Adrenal gland (tissue), 12 donors: ENCODE results near the gene SHANK2. TPM values are rescaled to one million over a fixed set of nuclear protein-coding genes. Genes with fewer than 3 reads are reported as not detected.

Experiments used
- DNase-seq, 7 donors: peaks; one replicate each; pipeline ENCODE4 v3.0.0-alpha.2; 2019 to 2020
- H3K27ac ChIP-seq, 5 donors: fragments of 200-600 bp; sonication (generic) in 4 of 5; 1 replicate in 3 of 5; 2 replicates in 2 of 5; pipeline versions ENCODE4 v1.5.1 to v1.8.0; 2016 to 2020; ENCODE audit warnings: mild to moderate bottlenecking in 1 of 5
- H3K27me3 ChIP-seq: fragments of 200-600 bp; 2 replicates; pipeline ENCODE4 v1.8.0; 2021
- H3K36me3 ChIP-seq, 2 donors: fragments of 200-600 bp; replicated peaks in 1 of 2; 1 replicate in 1 of 2; 2 replicates in 1 of 2; pipeline versions ENCODE4 v1.5.1 to v1.8.0; 2018 to 2022
- H3K4me1 ChIP-seq, 2 donors: fragments of 200-600 bp; replicated peaks in 1 of 2; 1 replicate in 1 of 2; 2 replicates in 1 of 2; pipeline versions ENCODE4 v1.5.1 to v1.8.0; 2018 to 2021
- H3K4me3 ChIP-seq, 4 donors: fragments of 200-600 bp; sonication (generic) in 3 of 4; one replicate each; pipeline ENCODE4 v1.5.1; 2016 to 2018
- H3K9me3 ChIP-seq, 3 donors: fragments of 200-600 bp; sonication (generic) in 1 of 3; replicated peaks in 1 of 3; 1 replicate in 2 of 3; 2 replicates in 1 of 3; pipeline versions ENCODE4 v1.5.1 to v1.8.0; 2016 to 2021
- CTCF ChIP-seq, 6 experiments: fragments of 450-650 bp in 4 of 6; fragments of 200-600 bp in 2 of 6; sonication (generic) in 1 of 6; IDR thresholded peaks; 1 replicate in 5 of 6; 2 replicates in 1 of 6; pipeline versions ENCODE4 v1.5.1 to v1.8.0; 2016 to 2021; ENCODE audit warnings: antibody characterized with exemption in 6 of 6, mild to moderate bottlenecking in 2 of 6, moderate library complexity in 1 of 6
- POLR2A ChIP-seq, 2 donors: fragments of 450-650 bp; IDR thresholded peaks; one replicate each; pipeline ENCODE4 v1.6.1; 2017; ENCODE audit warnings: antibody characterized with exemption in 2 of 2, mild to moderate bottlenecking in 2 of 2, moderate library complexity in 1 of 2
- WGBS, 4 donors: extraction: QIAGEN DNeasy Blood & Tissue Kit in 2 of 4; methylation state at CpG; one replicate each; pipeline versions ENCODE4 v1.1.5 to v1.1.7; 2013 to 2017; 5-methylcytosine and 5-hydroxymethylcytosine counted together
- intact Hi-C, 2 donors: fragments of 100-400 bp; cut with DNase I; formaldehyde crosslinking; loops; one replicate each; pipeline versions ENCODE4 v1.14.1 to v1.15.0; 2022 to 2023
- polyA plus RNA-seq, 3 donors: library from polyadenylated mRNA; stranded (reverse); fragments of 200-250 nt in 2 of 3; fragments of 350-450 nt in 1 of 3; fragmentation: Illumina TruSeq in 1 of 3; extraction: RNeasy Lipid Tissue Mini Kit (QIAGEN cat#74804) in 1 of 3; gene quantifications; one replicate each; pipeline ENCODE4 v1.2.3, GENCODE V29; 2013 to 2014
- total RNA-seq, 9 donors: library from RNA; depleted of rRNA in 4 of 9; stranded (reverse); fragments of >200 nt in 4 of 9; fragments of 120-200 nt in 1 of 9; fragmentation: NEBNext Ultra II Directional in 1 of 9; extraction: Animal tissue kit (Norgen Biotek cat#: 25700) in 1 of 9; gene quantifications; one replicate each; pipeline versions ENCODE4 v1.1.0 to v1.2.4, GENCODE V29; 2013 to 2023
- donor health status: healthy with polysubstance abuse.
- donor health status: Bipolar disorder and iron deficiency.
- donor health status: DM: yes; HTN: yes; CAD: no.
- donor health status: DM: no; HTN: no; CAD: no.
- donor health status: DM: no; HTN: no; CAD: no.
- donor health status: DM: yes; HTN: yes; CAD: no.

Gene SHANK2
- total and polyA plus RNA-seq, 12 donors = 0.77 to 6.4 (median 2.3) TPM

DNA sequence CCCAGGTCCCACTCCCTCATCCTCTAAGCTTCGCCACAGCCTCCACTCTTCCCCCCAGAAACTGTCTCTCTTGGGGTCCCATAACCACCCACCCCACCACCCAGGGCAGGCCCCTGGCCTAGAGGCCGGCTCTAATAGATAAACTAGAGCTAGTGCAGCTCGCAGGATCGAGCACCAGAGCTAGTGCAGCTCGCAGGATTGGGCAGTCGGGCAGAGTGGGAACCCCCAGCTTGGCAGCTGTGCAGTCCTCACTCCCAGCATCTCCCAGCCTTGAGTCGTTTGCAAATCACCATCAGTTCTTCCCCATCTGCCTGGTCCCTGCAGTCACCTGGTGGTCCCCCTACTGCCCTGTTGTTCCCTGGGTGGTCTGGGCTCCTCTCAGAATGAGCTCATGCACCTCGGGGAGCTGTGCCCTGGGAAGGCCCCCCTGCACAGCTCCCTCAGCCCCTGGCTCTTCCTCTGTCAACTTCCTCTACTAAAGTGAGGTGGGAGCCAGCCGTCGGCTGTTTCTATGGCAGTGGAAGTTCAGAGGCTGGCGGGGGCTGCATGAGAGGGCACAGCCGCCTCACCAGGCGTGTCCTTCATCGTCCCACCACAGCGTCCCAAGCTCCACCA lies 15.5 kb upstream of the SHANK2 start:
- Histone ChIP-seq H3K36me3 (no peaks in the 10 kb centered on the region), H3K4me1 (no peaks in the 10 kb centered on the region), H3K27me3 (no peaks in the 10 kb centered on the region), H3K27ac (no peak overlapping the region), H3K4me3 (no peak overlapping the region), H3K9me3 (no peaks in the 10 kb centered on the region)
- 35 to 52% (median 51%) methylated on average over 7 to 15 of the region's 15 CpGs for WGBS, 4 donors
- no peak for DNase-seq
- TF ChIP-seq POLR2A (IDR thresholded peaks at IDR 0.05) (no peak), CTCF (IDR thresholded peaks at IDR 0.05) (no peak)
- intact Hi-C loops = no loop called here

DNA sequence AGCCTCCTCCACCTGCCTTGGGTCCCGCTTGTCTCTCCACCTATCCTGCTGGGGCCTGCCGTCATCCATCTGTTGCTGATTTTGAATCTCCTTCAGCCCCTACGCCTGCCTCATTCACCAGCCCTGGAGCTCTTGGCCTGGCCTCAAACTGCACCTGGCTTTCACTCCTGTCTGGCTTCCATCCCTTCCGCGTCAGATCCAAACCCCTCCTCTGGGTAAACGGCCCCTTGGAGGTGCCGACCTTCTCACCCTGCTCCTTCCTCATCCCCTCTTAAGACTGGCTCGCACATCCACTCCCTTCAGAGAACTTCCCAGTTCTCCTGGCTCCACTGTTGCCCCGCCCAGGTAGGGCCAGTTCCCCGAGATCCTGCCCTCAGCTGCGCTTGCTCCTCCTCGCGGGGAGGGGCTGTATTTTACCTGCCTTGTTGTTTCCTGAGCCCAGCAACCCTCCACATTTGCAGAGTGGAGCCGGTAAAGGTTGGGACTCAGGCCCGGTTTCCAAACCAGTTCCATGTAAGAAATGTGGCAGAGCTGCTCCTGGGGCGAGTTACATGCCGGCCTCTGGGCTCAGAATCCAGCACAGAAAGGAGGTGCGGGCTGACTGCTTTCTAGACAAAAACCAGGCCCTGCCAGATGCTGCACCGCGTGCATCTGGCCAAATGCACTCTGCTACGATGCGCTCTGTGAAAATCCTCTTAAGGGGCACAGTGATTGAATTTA lies 13.9 kb upstream of the SHANK2 start:
- no peak for DNase-seq
- H3K36me3 ChIP-seq = no peaks in the 10 kb centered on the region
- whole genome bisulfite sequencing, 4 donors = 57 to 72% (median 59%) methylated on average over 21 to 22 of the region's 22 CpGs
- intact Hi-C loops = no loop called here
- H3K4me3 ChIP-seq = no peak overlapping the region
- no peak overlapping the region for H3K27ac ChIP-seq
- TF ChIP-seq CTCF (IDR thresholded peaks at IDR 0.05) (no peak), POLR2A (IDR thresholded peaks at IDR 0.05) (no peak)
- no peaks in the 10 kb centered on the region for H3K4me1 ChIP-seq
- no peaks in the 10 kb centered on the region for H3K9me3 ChIP-seq
- H3K27me3 ChIP-seq = no peaks in the 10 kb centered on the region

GRCh38 chr11:71265559-71266092 lies 13.2 kb upstream of the SHANK2 start:
- Histone ChIP-seq H3K4me1 (no peaks in the 10 kb centered on the region), H3K27me3 (no peaks in the 10 kb centered on the region), H3K36me3 (no peaks in the 10 kb centered on the region), H3K27ac (no peak overlapping the region), H3K4me3 (no peak overlapping the region), H3K9me3 (no peaks in the 10 kb centered on the region)
- 78 to 89% (median 85%) methylated on average over 18 of the region's 18 CpGs for WGBS, 4 donors
- TF ChIP-seq POLR2A (IDR thresholded peaks at IDR 0.05) (no peak), CTCF (IDR thresholded peaks at IDR 0.05) (no peak)
- DNase-seq = no peak
- intact Hi-C loops = no loop called here

GRCh38 chr11:71263386-71263785 lies 11.0 kb upstream of the SHANK2 start:
- no peaks in the 10 kb centered on the region for H3K27me3 ChIP-seq
- no peak for TF ChIP-seq CTCF (IDR thresholded peaks at IDR 0.05)
- TF ChIP-seq POLR2A (IDR thresholded peaks at IDR 0.05) = no peak
- intact Hi-C loops = no loop called here
- 39 to 47% (median 45%) methylated on average over 4 of the region's 4 CpGs for WGBS, 4 donors
- H3K36me3 ChIP-seq = no peaks in the 10 kb centered on the region
- H3K4me1 ChIP-seq = no peaks in the 10 kb centered on the region
- no peak overlapping the region for H3K4me3 ChIP-seq
- H3K9me3 ChIP-seq = no peaks in the 10 kb centered on the region
- no peak for DNase-seq
- no peak overlapping the region for H3K27ac ChIP-seq
